ENCODE data around the gene HEATR5A. TPM values are rescaled to one million over a fixed set of nuclear protein-coding genes. Genes with fewer than 3 reads are reported as not detected.

Gene HEATR5A
- total and polyA plus RNA-seq, 10 donors: 4.4 to 52.2 (median 33.3) TPM

- no peak for DNase-seq
- intact Hi-C loops (cut with DNase I; ENCODE audit: low total_unique reads): no loop called here
- peak overlapping the region; percentile 74 to 94 (median 89) for H3K27ac ChIP-seq
Observed at GRCh38 chr14:31419179-31419966, 977 bp downstream of the HEATR5A start.

GRCh38 chr14:31418440-31418839 is 1.9 kb downstream of the HEATR5A start:
- H3K27me3 ChIP-seq (replicated peaks in 1 of 7): no peaks in the 10 kb centered on the region
- intact Hi-C loops (cut with DNase I; ENCODE audit: low total_unique reads): no loop called here
- 56 to 70% (median 60%) methylated on average over 1 of the region's 1 CpG for WGBS, 5 donors
- no peaks in the 10 kb centered on the region for H3K36me3 ChIP-seq
- H3K4me1 ChIP-seq: peaks cover 5 to 63% (median 34%) of the 10 kb centered on the region in 6 donors
- DNase-seq: no peak
- TF ChIP-seq POLR2AphosphoS5 (IDR thresholded peaks at IDR 0.05) (no peak), POLR2A (IDR thresholded peaks at IDR 0.05) (no peak), CTCF (IDR thresholded peaks at IDR 0.05 in 8 of 11, conservative IDR thresholded peaks at IDR 0.05 in 3 of 11) (no peak)
- peak overlapping the region in 1 of 8 donors; percentile 25 for H3K4me3 ChIP-seq
- H3K9me3 ChIP-seq: no peaks in the 10 kb centered on the region
- H3K27ac ChIP-seq: peak overlapping the region in 4 of 8 donors; percentile 7 to 88 (median 28)

More at GRCh38 chr14:31419179-31419966, 977 bp downstream of the HEATR5A start:
- Histone ChIP-seq H3K27me3 (replicated peaks in 1 of 7) (no peaks in the 10 kb centered on the region), H3K9me3 (no peaks in the 10 kb centered on the region), H3K4me1 (peaks cover 5 to 53% (median 30%) of the 10 kb centered on the region in 6 donors), H3K36me3 (no peaks in the 10 kb centered on the region), H3K4me3 (peak overlapping the region; percentile 67 to 95 (median 86))
- TF ChIP-seq POLR2A (IDR thresholded peaks at IDR 0.05): peak in 1 of 3 donors; percentile 20
- no peak for TF ChIP-seq POLR2AphosphoS5 (IDR thresholded peaks at IDR 0.05)
- 19 to 25% (median 21%) methylated on average over 9 of the region's 9 CpGs for WGBS, 5 donors

GRCh38 chr14:31414190-31414833 is 6.0 kb downstream of the HEATR5A start:
- 8 to 17% (median 11%) methylated on average over 1 of the region's 1 CpG for WGBS, 5 donors
- no peak for TF ChIP-seq POLR2A (IDR thresholded peaks at IDR 0.05)
- H3K4me1 ChIP-seq: peaks cover 6 to 82% (median 50%) of the 10 kb centered on the region in 6 donors

GRCh38 chr14:31411218-31411727 is 9.1 kb downstream of the HEATR5A start:
- TF ChIP-seq POLR2AphosphoS5 (IDR thresholded peaks at IDR 0.05) (no peak), POLR2A (IDR thresholded peaks at IDR 0.05) (no peak), CTCF (IDR thresholded peaks at IDR 0.05 in 8 of 11, conservative IDR thresholded peaks at IDR 0.05 in 3 of 11) (no peak)
- H3K4me1 ChIP-seq: peaks cover 6 to 57% (median 33%) of the 10 kb centered on the region in 6 donors
- 29 to 46% (median 33%) methylated on average over 2 of the region's 2 CpGs for WGBS, 5 donors
- no peak for DNase-seq
- H3K36me3 ChIP-seq: no peaks in the 10 kb centered on the region
- intact Hi-C loops (cut with DNase I; ENCODE audit: low total_unique reads): no loop called here
- H3K4me3 ChIP-seq: no peak overlapping the region
- H3K27me3 ChIP-seq (replicated peaks in 1 of 7): no peaks in the 10 kb centered on the region
- H3K27ac ChIP-seq: peak overlapping the region in 3 of 8 donors; percentile 31 to 84 (median 66)
- no peaks in the 10 kb centered on the region for H3K9me3 ChIP-seq

More at GRCh38 chr14:31414190-31414833, 6.0 kb downstream of the HEATR5A start:
- no peak for DNase-seq
- H3K36me3 ChIP-seq: no peaks in the 10 kb centered on the region
- H3K27ac ChIP-seq: no peak overlapping the region
- H3K9me3 ChIP-seq: no peaks in the 10 kb centered on the region
- intact Hi-C loops (cut with DNase I; ENCODE audit: low total_unique reads): no loop called here
- H3K4me3 ChIP-seq: no peak overlapping the region
- H3K27me3 ChIP-seq (replicated peaks in 1 of 7): no peaks in the 10 kb centered on the region
